ENCODE results near the gene GLIPR1L1. TPM values are rescaled to one million over a fixed set of nuclear protein-coding genes. Genes with fewer than 3 reads are reported as not detected.

Gene GLIPR1L1
- total RNA-seq, 1 experiment from 2014 or later, result not detected

GRCh38 chr12:75349946-75350345, 15.5 kb downstream of the GLIPR1L1 start:
- no peaks in the 10 kb centered on the region for H4K20me1 ChIP-seq (ENCODE audit: insufficient read depth)
- no peaks in the 10 kb centered on the region for H3K36me3 ChIP-seq (ENCODE audit: control insufficient read depth in 1 of 2, insufficient read depth in 2 of 2, low read length in 2 of 2)
- H3K79me2 ChIP-seq (ENCODE audit: insufficient read depth, low read length), result no peaks in the 10 kb centered on the region; the same call in 1 of the 2 replicates
- DNase-seq (ENCODE audit: low read depth, low spot score) (no peak), ATAC-seq (no peak)
- H3K4me1 ChIP-seq (ENCODE audit: control insufficient read depth in 1 of 2, insufficient read depth in 2 of 2, low read length in 2 of 2), result peaks cover 18 to 27% of the 10 kb centered on the region in 2 experiments
- ChIA-PET RAD21 (ENCODE audit: low non-redundant PET in 1 of 2, low total read pairs in 2 of 2, uncharacterized antibody in 2 of 2, unreplicated experiment in 2 of 2) (no interaction called here), POLR2A (no interaction called here), CTCF (no interaction called here)
- 0 out of 2 replicates have a peak overlapping the region, but pooled peaks have one; percentile 30 for H3K27ac ChIP-seq (ENCODE audit: low read depth, low read length)
- TF ChIP-seq ZFX (IDR thresholded peaks at IDR 0.05) (no peak), EGR1 (IDR thresholded peaks at IDR 0.05; ENCODE audit: low read depth) (no peak), REST (IDR thresholded peaks at IDR 0.05; ENCODE audit: low read depth) (no peak), EZH2phosphoT487 (IDR thresholded peaks at IDR 0.05; ENCODE audit: borderline replicate concordance) (no peak), ATF3 (IDR thresholded peaks at IDR 0.05) (no peak), SP1 (IDR thresholded peaks at IDR 0.05; ENCODE audit: low read depth) (no peak), CEBPB (IDR thresholded peaks at IDR 0.05; ENCODE audit: low read depth) (no peak), YY1 (IDR thresholded peaks at IDR 0.05; ENCODE audit: extremely low read depth, insufficient replicate concordance, low read depth, low read length) (no peak), POLR2A (IDR thresholded peaks at IDR 0.05; ENCODE audit: borderline replicate concordance, extremely low read depth, insufficient read depth, insufficient read length) (no peak), FOSL1 (IDR thresholded peaks at IDR 0.05; ENCODE audit: low read depth) (no peak), RAD21 (IDR thresholded peaks at IDR 0.05; ENCODE audit: low read depth) (no peak), JUND (IDR thresholded peaks at IDR 0.05) (no peak)
- no TSS peak for BruUV-seq (replicated peaks)
- H3K9me2 ChIP-seq (ENCODE audit: insufficient read depth), result no peaks in the 10 kb centered on the region
- H3K27me3 ChIP-seq (ENCODE audit: insufficient read depth, low read length), result no peaks in the 10 kb centered on the region
- H2AFZ ChIP-seq (ENCODE audit: low read depth, low read length, poor library complexity, severe bottlenecking), result no peak overlapping the region
- H3K4me3 ChIP-seq (replicated peaks in 1 of 2; ENCODE audit: low read depth in 1 of 2, low read length in 2 of 2), result no peak overlapping the region
- intact Hi-C loops (cut with micrococcal nuclease), result loop anchor here (5.0 kb wide), 1 partner anchor 37 kb away; no protein-coding TSS in a partner anchor
- no peak overlapping the region for H3K9ac ChIP-seq (ENCODE audit: low read length)
- H3K4me2 ChIP-seq (ENCODE audit: low read length), result no peak overlapping the region
- H3K9me3 ChIP-seq (ENCODE audit: control insufficient read depth in 1 of 2, insufficient read depth in 1 of 2, low read depth in 1 of 2, low read length in 2 of 2), result no peaks in the 10 kb centered on the region; a peak in 1 of 4 replicates

All from HCT116 (cell line).